Measurements from ENCODE around the gene MNT. TPM values are rescaled to one million over a fixed set of nuclear protein-coding genes. Genes with fewer than 3 reads are reported as not detected.

Gene MNT
- total and polyA plus RNA-seq, 9 of the 15 experiments (the other 6 are each of a cell fraction or from before 2014, with no cell fraction given), result 0.18 to 23.8 (median 5.3) TPM

GRCh38 chr17:2336852-2337543 lies 63.9 kb downstream of the MNT start, which contains the start of gene SGSM2 (continued):
- TF ChIP-seq NCOA6 (IDR thresholded peaks at IDR 0.05) (peak; percentile 57; the same call in 1 of the 2 replicates), MTA3 (IDR thresholded peaks at IDR 0.05; ENCODE audit: borderline replicate concordance) (no peak), HDAC8 (tag; IDR thresholded peaks at IDR 0.05) (no peak), ARHGAP35 (IDR thresholded peaks at IDR 0.05; ENCODE audit: partially characterized antibody) (no peak), HDGF (IDR thresholded peaks at IDR 0.05) (no peak), ZNF12 (CRISPR knock-in tag; IDR thresholded peaks at IDR 0.05) (no peak), POLR2G (IDR thresholded peaks at IDR 0.05; ENCODE audit: low read depth, low read length) (peak; percentile 53), ZNF23 (CRISPR knock-in tag; IDR thresholded peaks at IDR 0.05) (no peak), GABPB2 (CRISPR knock-in tag; conservative IDR thresholded peaks at IDR 0.05) (no peak), PREB (CRISPR knock-in tag; IDR thresholded peaks at IDR 0.05) (no peak), EZH2 (IDR thresholded peaks at IDR 0.05; ENCODE audit: borderline replicate concordance, low read depth, low read length) (no peak), ZBTB43 (CRISPR knock-in tag; IDR thresholded peaks at IDR 0.05) (0 out of 2 replicates have a peak, but pooled peaks have one; percentile 80), ZFX (CRISPR knock-in tag; IDR thresholded peaks at IDR 0.05) (peak; percentile 62; the same call in 1 of the 2 replicates), ARID4B (CRISPR knock-in tag; IDR thresholded peaks at IDR 0.05) (no peak), CTCFL (IDR thresholded peaks at IDR 0.05; ENCODE audit: borderline replicate concordance, insufficient read depth, low read depth, low read length, poor library complexity, severe bottlenecking) (no peak), ETS2 (tag; IDR thresholded peaks at IDR 0.05; ENCODE audit: borderline replicate concordance, poor library complexity, severe bottlenecking) (no peak), ZNF384 (IDR thresholded peaks at IDR 0.05; ENCODE audit: low read depth, low read length) (no peak), SMAD1 (IDR thresholded peaks at IDR 0.05; ENCODE audit: low read depth, low read length, partially characterized antibody) (no peak)

Measured in K562 (cell line).